ENCODE data around the gene PRL.

Gene PRL

DNA sequence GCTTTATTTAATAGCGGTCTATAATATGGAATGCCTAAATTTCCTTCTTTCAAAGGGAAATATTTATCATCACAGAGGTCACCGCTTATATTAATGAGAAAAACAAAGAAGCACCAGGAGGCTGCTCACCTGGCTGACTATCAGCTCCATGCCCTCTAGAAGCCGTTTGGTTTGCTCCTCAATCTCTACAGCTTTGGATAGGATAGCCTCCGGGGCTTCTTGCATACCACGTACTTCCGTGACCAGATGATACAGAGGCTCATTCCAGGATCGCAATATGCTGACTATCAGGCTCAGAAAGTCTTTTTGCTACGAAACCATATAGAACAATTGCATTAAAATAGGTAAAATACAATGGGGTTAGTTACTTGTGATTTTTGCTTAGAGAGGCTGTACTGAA lies 6.8 kb downstream of the PRL start:
- no peak for DNase-seq

GRCh38 chr6:22288721-22289120 lies 8.1 kb downstream of the PRL start:
- DNase-seq, result no peak

GRCh38 chr6:22284666-22285065 lies 12.2 kb downstream of the PRL start:
- no peak for DNase-seq

GRCh38 chr6:22281341-22282085 lies 15.3 kb downstream of the PRL start:
- no peak for DNase-seq

DNA sequence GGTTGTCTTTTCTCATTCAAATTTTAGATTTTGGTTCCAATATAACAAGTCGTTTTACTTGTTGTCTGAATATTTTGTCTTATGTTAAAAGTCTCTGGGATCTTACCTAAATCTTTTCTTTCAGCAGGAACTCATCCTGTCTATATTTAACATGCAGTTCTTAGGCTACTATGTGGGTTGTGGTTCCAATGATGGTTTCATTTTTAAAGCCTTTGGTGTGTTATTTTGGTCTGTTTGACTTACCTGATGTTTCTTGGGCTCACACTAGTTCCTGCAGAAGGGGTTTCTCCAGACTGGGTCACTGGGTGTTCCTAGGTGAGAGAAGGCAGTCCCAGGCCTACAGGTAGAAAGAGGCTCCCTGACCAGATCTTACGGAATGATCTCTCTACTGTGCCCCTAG lies 17.4 kb downstream of the PRL start:
- no peak for DNase-seq

GRCh38 chr6:22271081-22271480 lies 25.8 kb downstream of the PRL start:
- no peak for DNase-seq

- DNase-seq, result no peak
Measured at GRCh38 chr6:22263748-22264147, 33.1 kb downstream of the PRL start.

DNA sequence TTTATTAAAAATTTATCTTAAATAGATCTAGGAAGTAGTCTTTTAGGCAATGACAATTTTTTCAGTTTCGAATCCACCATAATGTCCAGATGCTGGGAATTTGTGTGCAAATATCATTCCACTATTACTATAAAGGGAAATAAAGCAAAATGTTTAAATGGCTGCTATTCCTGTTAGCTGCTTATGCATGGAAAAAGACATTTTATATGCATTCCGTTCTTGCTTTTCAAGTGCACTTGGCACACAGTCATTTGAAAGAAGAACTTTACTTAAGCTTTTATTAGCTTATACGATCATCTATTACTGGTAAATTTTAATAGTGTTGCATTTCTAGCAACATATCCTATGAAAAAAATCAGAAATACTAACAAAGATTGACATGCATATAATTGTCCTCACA lies 42.0 kb downstream of the PRL start:
- DNase-seq, result no peak

- DNase-seq, result no peak
Measured at GRCh38 chr6:22253955-22254655, 42.7 kb downstream of the PRL start.

DNA sequence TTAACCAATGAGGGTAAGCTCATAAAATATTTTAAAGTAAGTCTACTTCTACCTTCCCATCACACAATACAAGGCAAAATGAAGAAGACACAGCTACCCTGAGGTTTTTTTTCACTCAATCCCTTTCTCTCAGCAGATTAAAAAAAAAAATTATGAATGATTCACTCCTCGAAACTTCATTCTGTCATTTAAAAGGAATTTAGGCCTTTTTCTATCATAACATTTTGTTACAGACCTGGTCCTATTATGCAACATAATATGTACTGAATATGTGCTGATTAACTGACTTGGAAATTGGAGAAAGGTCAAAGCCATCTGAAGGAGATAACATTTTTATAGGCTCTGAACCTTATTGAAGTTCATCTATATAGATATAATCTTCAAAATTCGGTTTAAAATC lies 45.5 kb downstream of the PRL start:
- no peak for DNase-seq

- DNase-seq, result no peak
Measured at GRCh38 chr6:22250486-22250885, 46.4 kb downstream of the PRL start.

DNA sequence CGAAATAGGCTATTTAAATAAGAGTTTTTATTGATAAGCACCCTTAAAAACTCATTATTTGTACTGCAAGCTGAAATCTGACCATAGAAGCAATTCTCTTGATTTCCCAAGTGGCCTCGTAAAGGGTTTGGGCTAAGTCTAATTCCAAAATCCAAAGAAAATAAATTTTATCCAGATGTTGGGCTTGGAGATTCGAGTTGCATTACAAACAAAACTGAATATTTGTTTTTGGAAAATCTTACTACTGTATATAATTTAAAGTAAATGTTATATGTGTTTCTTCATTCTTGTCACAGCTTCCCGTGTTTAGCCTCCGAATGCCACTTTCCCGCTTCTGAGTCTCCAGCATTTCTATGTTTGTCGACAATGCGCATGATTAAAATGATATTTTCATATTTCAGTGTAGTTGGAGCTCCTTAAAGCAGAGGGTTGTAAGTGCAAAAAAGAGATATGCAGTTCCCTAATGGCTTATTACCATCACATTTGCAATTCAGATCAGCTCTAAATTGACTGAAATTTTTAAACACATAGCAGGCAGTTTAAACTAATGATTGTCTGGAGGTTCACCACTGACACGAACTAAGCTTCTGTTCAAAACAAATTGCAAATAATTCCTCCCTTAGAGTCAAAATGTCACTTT lies 47.0 kb downstream of the PRL start:
- DNase-seq, result no peak

GRCh38 chr6:22248513-22249308 lies 48.1 kb downstream of the PRL start:
- no peak for DNase-seq

- DNase-seq, result no peak
Measured at GRCh38 chr6:22247916-22248482, 48.8 kb downstream of the PRL start.

- DNase-seq, result no peak
Measured at GRCh38 chr6:22240025-22240424, 56.8 kb downstream of the PRL start.

DNA sequence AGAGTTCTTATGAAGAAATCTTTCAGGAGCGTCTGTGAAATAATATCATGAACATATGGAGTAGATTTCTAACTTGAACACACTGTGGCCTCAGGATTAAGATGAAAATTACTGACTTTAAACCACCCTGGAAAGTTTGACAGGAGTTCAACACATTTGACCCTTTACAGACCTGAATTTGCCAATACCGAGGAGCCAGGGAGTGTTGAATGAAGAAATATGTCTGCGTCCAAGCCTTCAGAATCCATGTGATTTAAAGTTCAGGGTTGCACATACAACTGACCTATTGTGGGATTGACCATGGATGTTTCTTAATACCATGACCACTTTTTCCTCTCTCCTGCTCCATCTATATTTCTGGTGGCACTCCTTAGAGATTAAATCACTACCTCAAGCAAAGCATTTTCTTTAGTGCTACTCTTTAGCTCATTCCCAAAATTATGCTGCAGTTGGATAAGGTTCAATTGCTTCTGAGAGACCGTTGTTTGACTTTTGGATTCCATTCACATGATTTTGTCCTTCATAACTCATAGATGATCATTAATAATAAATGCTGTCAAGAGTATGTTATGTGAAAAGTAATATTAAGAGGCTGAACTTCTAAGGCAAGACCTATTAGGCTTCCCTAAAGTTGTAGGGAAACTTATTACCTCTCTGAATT lies 57.4 kb downstream of the PRL start:
- no peak for DNase-seq

DNA sequence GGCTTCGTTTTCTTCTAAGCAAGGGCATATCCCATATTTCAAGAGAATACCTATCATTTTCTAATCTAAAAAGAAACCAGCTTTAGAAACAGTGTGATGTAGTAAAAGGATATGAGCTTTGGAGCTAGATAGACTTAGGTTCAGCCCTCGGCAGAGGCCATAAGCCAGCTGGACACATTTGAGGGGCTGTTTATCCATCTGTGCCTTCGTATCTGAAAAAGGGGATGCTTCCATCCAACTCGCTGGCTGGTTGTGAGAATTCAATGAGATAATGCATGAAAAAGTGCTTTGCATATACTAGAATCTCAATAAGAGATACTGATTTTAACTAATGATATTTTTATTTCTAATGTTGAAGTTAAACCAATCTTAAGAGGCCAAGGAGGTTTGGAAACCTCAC lies 58.0 kb downstream of the PRL start:
- DNase-seq, result no peak

DNA sequence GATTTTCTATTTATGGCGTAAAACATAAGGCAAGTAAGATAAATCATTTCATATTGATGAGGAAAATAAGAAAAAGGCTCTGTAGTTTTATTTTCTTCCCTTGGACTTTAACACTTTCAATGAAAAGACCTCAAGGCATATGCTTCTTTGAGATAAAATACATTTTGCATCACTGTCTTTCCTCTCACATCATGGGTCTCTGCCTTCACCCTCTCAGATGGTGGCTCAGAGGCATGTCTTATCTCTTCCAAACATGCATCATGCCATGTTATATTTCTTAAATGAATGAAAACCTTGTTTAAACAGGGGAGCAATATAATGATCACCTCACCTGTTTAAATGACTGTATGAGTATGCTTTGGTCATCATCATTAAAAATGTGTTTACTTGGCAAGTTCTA lies 59.3 kb downstream of the PRL start:
- DNase-seq, result no peak

All from SW 1271 (cell line).